HG02885 (cell line): ENCODE data around the gene DHRSX.

ENCODE experiments used
- ATAC-seq: cut with Tn5 transposase; IDR thresholded peaks from one replicate; pipeline ENCODE4 v1.9.1; 2021; ENCODE audit warnings: mild to moderate bottlenecking; ENCODE audit not compliant: unreplicated experiment, poor library complexity

DHRSX gene

GRCh38 chrX:2185341-2186082, 315.3 kb downstream of the DHRSX start:
- no peak for ATAC-seq

GRCh38 chrX:2184089-2184488, 316.7 kb downstream of the DHRSX start:
- ATAC-seq = no peak

- ATAC-seq = no peak
These were observed 317.5 kb downstream of the DHRSX start for GRCh38 chrX:2183193-2183725.

- no peak for ATAC-seq
These were observed 323.2 kb downstream of the DHRSX start for GRCh38 chrX:2177541-2177940.

- no peak for ATAC-seq
These were observed 324.0 kb downstream of the DHRSX start for GRCh38 chrX:2176733-2177132.

- no peak for ATAC-seq
These were observed 324.5 kb downstream of the DHRSX start for GRCh38 chrX:2176274-2176673.

- no peak for ATAC-seq
These were observed 328.4 kb downstream of the DHRSX start for GRCh38 chrX:2172359-2172758.
